GM06990 (cell line): ENCODE results near the gene UBXN6.
A peak's percentile ranks its signal among the peaks of the same experiment; 100 is the strongest.

Experiments used
- DNase-seq: peaks from one replicate; pipeline ENCODE4 v3.0.0-alpha.2; 2011; ENCODE audit not compliant: insufficient read length; ENCODE audit errors: extremely low read depth
- H3K27me3 ChIP-seq: replicated peaks from 2 replicates; pipeline ENCODE4 v1.6.0; 2011; ENCODE audit warnings: low read length; ENCODE audit not compliant: control insufficient read depth, insufficient read depth
- H3K36me3 ChIP-seq: 2 replicates; pipeline ENCODE4 v1.5.1; 2011; ENCODE audit warnings: low read length; ENCODE audit not compliant: control insufficient read depth, insufficient read depth
- H3K4me3 ChIP-seq: replicated peaks from 2 replicates; pipeline ENCODE4 v1.5.1; 2011; ENCODE audit warnings: low read depth, mild to moderate bottlenecking, control low read depth, low read length
- TF ChIP-seq, protein P1 (sequence below): IDR thresholded peaks from 2 replicates; pipeline ENCODE4 v1.5.1; 2011; ENCODE audit warnings: low read length, control low read depth, mild to moderate bottlenecking, inconsistent platforms; ENCODE audit not compliant: insufficient read depth, poor library complexity, severe bottlenecking

UBXN6 gene

DNA sequence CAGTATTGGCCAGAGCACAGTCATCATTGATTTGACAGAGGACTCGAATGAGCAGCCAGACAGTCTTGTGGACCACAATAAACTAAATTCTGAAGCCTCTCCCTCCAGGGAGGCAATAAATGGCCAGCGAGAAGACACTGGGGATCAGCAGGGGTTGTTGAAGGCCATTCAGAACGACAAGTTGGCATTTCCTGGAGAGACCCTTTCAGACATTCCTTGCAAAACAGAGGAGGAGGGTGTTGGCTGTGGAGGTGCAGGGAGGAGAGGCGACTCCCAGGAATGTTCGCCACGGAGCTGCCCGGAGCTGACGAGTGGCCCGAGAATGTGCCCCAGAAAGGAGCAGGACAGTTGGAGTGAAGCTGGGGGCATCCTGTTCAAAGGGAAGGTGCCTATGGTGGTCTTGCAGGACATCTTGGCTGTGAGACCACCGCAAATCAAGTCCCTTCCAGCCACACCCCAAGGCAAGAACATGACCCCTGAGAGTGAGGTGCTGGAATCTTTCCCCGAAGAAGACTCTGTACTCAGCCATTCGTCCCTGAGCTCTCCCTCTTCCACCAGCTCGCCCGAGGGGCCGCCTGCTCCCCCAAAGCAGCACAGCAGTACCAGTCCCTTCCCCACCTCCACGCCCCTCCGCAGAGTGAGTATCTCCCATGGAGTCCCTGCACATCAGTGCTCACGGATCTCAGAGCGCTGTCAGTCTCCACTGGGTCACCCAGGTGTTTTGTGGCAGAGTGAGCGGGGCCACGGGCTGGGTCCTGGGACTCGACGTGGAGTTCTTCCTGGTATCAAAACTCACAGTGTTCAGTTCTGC lies 48.3 kb downstream of the UBXN6 start:
- Histone ChIP-seq H3K27me3 (no peaks in the 10 kb centered on the region), H3K4me3 (no peak overlapping the region), H3K36me3 (peaks cover 18% of the 10 kb centered on the region)
- DNase-seq = no peak
- TF ChIP-seq, protein P1, sequence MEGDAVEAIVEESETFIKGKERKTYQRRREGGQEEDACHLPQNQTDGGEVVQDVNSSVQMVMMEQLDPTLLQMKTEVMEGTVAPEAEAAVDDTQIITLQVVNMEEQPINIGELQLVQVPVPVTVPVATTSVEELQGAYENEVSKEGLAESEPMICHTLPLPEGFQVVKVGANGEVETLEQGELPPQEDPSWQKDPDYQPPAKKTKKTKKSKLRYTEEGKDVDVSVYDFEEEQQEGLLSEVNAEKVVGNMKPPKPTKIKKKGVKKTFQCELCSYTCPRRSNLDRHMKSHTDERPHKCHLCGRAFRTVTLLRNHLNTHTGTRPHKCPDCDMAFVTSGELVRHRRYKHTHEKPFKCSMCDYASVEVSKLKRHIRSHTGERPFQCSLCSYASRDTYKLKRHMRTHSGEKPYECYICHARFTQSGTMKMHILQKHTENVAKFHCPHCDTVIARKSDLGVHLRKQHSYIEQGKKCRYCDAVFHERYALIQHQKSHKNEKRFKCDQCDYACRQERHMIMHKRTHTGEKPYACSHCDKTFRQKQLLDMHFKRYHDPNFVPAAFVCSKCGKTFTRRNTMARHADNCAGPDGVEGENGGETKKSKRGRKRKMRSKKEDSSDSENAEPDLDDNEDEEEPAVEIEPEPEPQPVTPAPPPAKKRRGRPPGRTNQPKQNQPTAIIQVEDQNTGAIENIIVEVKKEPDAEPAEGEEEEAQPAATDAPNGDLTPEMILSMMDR = no peak

DNA sequence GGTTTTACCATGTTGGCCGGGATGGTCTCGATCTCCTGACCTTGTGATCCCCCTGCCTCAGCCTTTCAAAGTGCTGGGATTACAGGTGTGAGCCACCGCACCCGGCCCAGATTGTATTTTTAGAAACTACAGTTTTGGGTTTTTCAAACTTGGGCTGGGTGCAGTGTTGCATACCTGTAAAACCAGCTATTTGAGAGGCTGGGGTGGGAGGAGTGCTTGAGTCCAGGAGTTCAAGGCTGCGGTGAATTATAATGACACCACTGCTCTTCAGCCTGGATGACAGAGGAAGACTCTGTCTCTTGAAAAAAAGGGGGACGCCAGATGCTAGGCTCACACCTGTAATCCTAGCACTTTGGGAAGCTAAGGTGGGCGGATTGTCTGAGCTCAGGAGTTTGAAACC lies 51.0 kb downstream of the UBXN6 start:
- Histone ChIP-seq H3K27me3 (no peaks in the 10 kb centered on the region), H3K4me3 (no peak overlapping the region), H3K36me3 (peaks cover 11% of the 10 kb centered on the region)
- TF ChIP-seq, protein P1 = no peak
- DNase-seq = no peak

DNA sequence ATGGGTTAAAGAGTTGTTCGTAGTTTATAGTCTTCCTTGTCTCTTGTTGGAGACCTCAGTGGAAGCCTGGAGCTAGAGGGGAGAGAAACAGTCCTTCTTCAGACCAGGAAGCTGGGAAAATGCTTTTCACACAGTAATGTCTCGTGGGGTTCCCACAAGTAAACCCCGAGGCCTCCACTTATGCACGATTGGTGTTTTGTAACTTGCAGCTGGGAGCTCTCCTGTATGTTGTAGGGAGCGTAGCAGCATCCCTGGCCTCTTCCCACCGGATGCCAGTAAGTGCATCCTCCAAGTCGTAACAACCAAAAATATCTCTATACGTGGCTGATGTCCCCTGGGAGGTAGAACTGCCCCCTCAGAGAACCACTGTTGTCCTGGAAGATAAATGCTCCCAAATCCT lies 51.6 kb downstream of the UBXN6 start:
- no peaks in the 10 kb centered on the region for H3K27me3 ChIP-seq
- no peak overlapping the region for H3K4me3 ChIP-seq
- no peak for DNase-seq
- peaks cover 11% of the 10 kb centered on the region for H3K36me3 ChIP-seq
- TF ChIP-seq, protein P1 = no peak

DNA sequence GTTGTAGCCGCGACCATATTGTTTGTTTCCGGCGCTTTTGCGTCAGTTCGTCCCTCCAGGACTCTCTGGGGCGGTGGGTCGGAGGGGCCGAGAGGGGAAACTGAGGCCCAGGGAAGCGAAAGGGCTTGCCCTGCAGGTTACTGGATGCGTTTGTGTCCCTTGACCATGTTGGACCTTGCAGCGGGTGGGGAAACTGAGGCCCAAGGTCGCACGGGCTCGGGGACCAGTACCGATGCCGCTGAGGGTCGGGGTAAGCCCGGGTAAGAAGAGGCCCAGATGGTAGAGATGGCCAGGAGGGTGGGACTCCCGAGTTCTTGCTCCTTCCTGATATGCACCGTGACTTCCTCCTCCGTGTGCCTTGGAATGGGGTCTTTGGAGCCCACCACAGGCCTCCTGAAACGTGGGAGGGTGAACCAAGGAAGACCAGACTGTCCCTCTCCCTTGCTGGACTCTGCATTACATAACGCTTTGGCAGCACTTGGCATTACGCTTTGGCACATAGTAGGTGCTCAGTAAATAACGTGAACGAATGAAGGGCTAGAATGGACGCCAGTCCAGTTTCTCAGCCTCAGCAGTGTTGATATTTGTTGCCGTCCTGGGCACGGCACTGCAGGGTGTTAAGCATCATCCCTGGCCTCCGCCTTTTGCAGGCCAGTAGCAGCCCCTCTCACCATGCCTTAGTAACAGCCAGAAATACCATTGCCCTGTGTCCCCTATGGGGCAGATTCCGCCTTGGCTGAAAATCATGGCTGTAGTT lies 54.4 kb downstream of the UBXN6 start:
- TF ChIP-seq, protein P1 = no peak
- H3K36me3 ChIP-seq = no peaks in the 10 kb centered on the region
- no peak for DNase-seq
- no peaks in the 10 kb centered on the region for H3K27me3 ChIP-seq
- peak overlapping the region; percentile 91 for H3K4me3 ChIP-seq

DNA sequence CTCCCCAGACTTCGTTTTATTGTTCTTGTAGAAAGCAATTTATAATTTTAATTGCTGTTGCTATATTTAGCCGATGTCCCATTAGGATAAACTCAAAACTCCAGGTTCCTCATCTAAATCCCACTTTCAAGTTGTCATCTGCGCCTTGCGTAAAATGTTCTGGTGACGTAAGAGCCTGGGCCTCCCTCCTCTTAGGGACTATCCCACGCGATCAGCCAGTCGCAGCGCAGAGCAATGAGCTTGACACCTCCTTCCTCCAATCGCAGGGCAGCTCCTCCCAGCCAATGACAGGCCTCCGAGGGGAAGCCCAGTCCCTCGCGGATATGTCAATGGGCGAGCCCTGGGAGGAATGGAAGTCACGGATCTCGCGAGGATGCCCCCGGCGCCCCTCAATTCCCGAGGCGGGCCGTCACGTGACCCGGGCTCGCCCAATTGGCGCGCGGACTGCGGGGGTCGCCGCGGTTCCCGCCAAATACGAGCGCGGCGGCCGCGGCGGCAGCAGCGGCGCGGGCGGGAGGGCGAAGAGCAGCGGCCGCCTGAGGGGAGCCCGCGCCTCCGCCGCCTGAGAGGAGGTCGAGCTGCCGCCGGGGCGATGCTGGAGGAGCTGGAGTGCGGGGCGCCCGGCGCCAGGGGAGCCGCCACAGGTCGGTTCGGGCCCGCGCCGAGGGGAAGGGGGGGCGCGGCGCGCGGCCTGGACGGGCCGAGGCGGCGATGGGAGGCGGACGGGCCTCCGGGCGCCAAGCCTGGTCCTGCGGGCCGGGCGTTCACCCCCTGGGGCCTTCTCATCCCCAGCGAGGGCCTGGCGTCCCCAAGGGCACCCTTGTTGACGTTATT lies 55.2 kb downstream of the UBXN6 start, which contains the start of gene CHAF1A:
Gene CHAF1A, plus strand, starts transcription at position 470 of the 834 bp plus-strand sequence. Its CDS starts 123 bp downstream, at position 593.
- H3K27me3 ChIP-seq = no peaks in the 10 kb centered on the region
- H3K4me3 ChIP-seq = peak within 1 kb of the TSS; percentile 91
- H3K36me3 ChIP-seq = peaks cover 1% of the 10 kb centered on the region; the same call in 1 of the 2 replicates
- TF ChIP-seq, protein P1 = no peak
- peak; percentile 98 for DNase-seq
